ENCODE results near the gene PRDM15.

The PRDM15 gene

GRCh38 chr21:41827951-41828883 is 50.9 kb downstream of the PRDM15 start:
- no peak for DNase-seq (ENCODE audit: low read depth in 4 of 4, low spot score in 1 of 4)

DNA sequence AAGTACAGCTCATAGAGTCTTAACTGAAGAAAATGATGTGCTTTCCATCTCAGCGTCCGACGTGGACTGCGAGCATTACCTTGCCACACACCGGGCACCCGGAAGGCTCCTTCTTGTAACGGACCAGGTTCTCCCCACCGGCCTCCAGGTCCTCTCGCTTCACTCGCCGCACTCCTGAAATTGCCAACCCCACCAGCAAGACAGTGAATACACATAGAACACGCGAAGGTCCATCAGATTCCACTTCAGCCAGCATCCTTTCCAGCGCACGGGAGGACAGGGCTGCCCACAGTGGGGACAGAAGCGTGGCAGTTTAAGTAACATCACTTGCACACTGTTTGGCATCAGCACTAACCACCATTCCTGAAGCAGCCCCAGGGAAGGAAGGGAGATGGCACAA is 53.3 kb downstream of the PRDM15 start:
- DNase-seq (ENCODE audit: low read depth in 4 of 4, low spot score in 1 of 4): no peak

GRCh38 chr21:41825216-41825615 is 53.9 kb downstream of the PRDM15 start:
- DNase-seq (ENCODE audit: low read depth in 4 of 4, low spot score in 1 of 4): no peak

GRCh38 chr21:41824466-41825207 is 54.5 kb downstream of the PRDM15 start:
- DNase-seq (ENCODE audit: low read depth in 4 of 4, low spot score in 1 of 4): no peak

DNA sequence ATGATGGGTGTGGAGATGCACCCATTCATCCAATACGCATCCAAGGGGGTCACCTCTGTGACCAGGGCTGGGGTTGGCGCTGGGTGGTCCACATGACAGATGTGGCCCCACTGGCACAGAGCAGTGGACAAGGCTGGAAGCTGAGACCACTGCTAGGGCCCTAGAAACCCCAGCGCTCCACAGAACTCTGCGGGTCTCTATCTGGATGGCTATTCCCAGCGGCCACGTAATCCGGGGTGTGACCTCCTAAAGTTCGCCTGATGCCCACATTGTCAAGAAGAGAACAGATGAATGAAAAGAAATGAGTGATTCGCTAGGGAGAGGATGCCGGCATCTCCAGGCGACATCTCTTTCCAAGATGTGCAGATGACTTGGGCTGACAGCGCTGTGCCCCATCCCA is 55.2 kb downstream of the PRDM15 start:
- no peak for DNase-seq (ENCODE audit: low read depth in 4 of 4, low spot score in 1 of 4)

DNA sequence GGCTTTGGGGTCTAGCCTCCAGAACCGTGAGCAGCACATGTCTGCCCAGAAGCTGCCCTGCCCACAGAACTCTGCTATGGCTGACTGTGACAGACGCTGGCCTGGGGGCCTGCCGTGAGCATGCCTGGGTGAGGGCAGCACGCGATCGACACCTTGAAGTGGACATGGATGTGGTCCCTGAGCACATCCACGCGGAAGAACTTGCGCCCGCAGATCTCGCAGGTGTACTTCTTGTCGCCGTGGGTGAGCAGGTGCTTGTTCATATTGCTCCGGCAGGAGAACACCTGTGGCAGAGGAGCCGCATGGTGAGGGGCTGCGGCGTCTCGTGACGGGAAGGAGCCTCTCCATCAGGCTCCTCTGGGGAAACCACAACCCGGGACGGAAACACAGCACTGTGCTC is 56.0 kb downstream of the PRDM15 start:
- no peak for DNase-seq (ENCODE audit: low read depth in 4 of 4, low spot score in 1 of 4)

DNA sequence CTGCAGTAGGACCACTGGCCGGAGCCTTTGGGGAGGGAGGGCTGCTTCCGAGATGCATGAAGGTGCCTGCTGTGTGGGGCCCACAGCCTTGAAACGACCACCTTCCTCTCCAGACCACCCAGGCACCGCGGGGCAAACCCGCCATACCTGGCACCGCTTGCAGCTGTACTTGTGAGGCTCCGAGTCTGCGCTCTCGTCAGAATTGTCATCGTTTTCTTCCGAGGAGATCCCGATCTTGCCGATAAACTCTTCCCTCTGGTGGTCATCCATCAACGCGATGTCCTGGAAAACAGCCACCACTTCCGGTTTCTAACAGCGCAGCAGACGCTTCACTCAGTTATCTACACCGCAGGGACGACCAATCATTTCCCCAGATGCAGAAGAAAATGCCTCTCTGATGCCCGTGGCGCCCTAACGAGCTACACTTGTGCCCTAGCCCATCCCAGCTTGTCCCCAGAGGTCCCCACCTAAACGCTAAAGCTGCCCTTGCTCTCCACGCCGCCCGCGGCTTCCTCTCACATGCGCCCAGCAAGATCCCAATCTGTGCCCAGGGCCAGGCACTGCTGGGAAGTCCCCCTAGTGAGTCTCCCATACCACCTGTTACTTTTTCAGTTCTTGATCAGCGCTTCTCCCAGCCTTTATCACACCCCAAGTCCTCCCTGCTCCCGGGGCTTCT is 57.2 kb downstream of the PRDM15 start:
- DNase-seq (ENCODE audit: low read depth in 4 of 4, low spot score in 1 of 4): no peak

GRCh38 chr21:41821081-41821755 is 57.9 kb downstream of the PRDM15 start:
- DNase-seq (ENCODE audit: low read depth in 4 of 4, low spot score in 1 of 4): no peak

GRCh38 chr21:41820384-41821080 is 58.6 kb downstream of the PRDM15 start:
- no peak for DNase-seq (ENCODE audit: low read depth in 4 of 4, low spot score in 1 of 4)

DNA sequence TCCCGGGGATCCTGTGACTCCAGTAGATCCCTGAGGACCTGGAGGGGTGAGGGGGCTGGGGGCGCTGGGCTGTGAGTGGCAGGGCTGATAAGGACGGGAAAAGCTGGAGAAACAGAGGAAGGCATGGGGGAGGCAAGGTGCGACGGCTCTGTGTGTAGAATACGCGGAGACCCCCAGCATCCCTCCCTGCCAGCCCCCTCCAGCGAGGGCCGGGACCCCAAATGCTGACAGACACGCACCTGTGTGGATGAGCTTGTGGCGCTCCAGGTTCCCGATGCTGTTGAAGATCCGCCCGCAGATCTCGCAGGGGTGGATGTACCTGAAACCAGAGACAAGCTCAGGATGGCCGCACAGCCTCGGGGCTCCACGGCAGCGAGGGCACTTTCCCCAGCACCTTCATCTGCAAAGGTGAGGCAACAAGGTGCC is 59.3 kb downstream of the PRDM15 start:
- DNase-seq (ENCODE audit: low read depth in 4 of 4, low spot score in 1 of 4): no peak

DNA sequence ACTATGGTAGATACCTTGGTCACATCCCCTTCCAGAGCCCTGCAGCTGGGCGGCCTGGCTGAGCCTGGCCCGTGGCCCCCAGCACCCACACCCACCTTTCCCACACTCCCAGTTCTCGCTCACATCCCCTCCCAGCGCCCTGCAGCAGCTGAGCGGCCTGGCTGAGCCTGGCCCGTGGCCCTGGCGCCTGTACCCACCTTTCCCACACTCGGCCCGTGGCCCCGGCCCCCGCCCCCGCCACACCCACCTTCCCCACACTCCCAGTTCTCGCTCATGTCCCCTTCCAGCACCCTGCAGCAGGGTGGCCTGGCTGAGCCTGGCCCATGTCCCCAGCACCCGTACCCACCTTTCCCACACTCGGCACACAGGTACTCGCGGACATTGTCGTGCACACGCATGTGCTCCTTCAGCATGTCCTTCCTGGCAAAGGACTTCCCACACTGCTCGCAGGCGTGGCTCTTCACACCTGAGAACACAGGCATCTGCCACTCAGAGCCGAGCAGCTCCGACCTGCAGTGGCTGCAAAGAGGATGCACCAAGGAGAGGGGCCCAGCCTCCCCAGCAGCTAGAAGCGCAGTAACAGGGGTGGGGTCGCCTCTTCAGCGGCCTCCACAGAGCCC is 59.8 kb downstream of the PRDM15 start:
- no peak for DNase-seq (ENCODE audit: low read depth in 4 of 4, low spot score in 1 of 4)

GRCh38 chr21:41817877-41818855 is 61.0 kb downstream of the PRDM15 start:
- no peak for DNase-seq (ENCODE audit: low read depth in 4 of 4, low spot score in 1 of 4)

DNA sequence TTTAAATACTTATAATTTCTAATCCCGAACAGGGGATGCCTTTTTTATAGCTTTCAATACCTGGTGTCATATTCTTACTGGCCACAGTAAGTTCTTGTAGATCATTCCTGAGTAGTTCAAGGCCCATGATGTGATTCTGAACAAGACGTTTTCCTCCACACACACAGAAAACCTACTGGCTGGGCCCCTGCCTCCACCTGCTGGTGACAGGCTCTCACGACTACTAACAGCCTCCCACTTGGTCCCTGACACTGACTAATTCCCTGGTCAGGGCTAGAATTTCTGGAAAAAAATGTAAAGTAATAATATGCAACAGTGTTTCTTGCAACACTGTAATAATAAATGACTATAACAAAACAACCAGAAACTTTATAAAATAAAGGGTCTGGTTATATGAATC is 61.9 kb downstream of the PRDM15 start:
- no peak for DNase-seq (ENCODE audit: low read depth in 4 of 4, low spot score in 1 of 4)

- peak; percentile 6 to 34 (median 30) for DNase-seq (ENCODE audit: low read depth in 4 of 4, low spot score in 1 of 4)
Observed at GRCh38 chr21:41816583-41817165, 62.5 kb downstream of the PRDM15 start.

- no peak for DNase-seq (ENCODE audit: low read depth in 4 of 4, low spot score in 1 of 4)
Observed at GRCh38 chr21:41815652-41816582, 63.2 kb downstream of the PRDM15 start.

GRCh38 chr21:41813226-41813625 is 65.9 kb downstream of the PRDM15 start:
- no peak for DNase-seq (ENCODE audit: low read depth in 4 of 4, low spot score in 1 of 4)

DNA sequence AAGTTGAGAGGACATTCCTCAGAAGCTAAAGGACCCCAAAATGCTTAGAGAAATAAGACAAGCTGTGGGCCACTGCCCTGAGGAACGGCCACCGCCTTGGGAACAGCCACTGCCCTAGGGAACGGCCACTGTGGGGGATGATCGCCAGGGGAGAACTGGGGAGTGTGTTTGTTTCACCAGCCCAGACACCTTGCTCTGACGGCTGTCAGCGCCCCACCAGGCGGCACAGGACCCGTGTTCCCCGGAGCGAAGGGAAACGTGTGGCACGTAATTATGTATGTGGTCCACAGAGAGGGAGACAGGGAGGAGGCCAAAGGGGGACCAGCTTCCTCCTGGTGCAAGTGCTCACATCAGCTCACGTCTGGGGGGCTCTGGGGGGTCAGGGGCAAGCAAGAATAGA is 66.5 kb downstream of the PRDM15 start:
- DNase-seq (ENCODE audit: low read depth in 4 of 4, low spot score in 1 of 4): no peak

DNA sequence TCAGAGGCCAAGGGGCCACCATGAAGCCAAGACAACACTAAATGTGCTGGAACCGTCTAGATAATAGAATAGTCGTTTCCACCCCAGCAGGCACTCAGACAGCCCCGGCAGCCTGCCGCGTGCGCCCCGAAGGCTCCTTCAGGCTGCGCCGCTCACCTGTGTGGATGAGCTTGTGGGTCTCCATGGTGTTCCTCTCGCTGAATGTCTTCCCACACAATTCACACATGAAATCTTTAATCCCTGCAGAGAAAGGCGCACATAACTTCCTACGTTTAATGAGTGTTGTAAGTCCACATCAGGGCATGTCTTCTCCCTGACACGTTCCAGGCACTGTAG is 68.6 kb downstream of the PRDM15 start:
- no peak for DNase-seq (ENCODE audit: low read depth in 4 of 4, low spot score in 1 of 4)
